HUES48 (cell line): ENCODE results near the gene ASB7.

Experiments used
- H3K27ac ChIP-seq: one replicate; pipeline ENCODE4 v1.7.0; 2013; ENCODE audit warnings: low read depth, low read length, inconsistent platforms
- H3K27me3 ChIP-seq: 2 replicates; pipeline ENCODE4 v1.6.1; 2013; ENCODE audit warnings: mild to moderate bottlenecking, low read length; ENCODE audit not compliant: control insufficient read depth, insufficient read depth
- H3K36me3 ChIP-seq: 2 replicates; pipeline ENCODE4 v1.6.1; 2013; ENCODE audit warnings: low read length; ENCODE audit not compliant: control insufficient read depth, insufficient read depth
- H3K4me1 ChIP-seq: 2 replicates; pipeline ENCODE4 v1.6.1; 2013; ENCODE audit warnings: mild to moderate bottlenecking, low read length; ENCODE audit not compliant: control insufficient read depth, insufficient read depth
- H3K4me3 ChIP-seq: 2 replicates; pipeline ENCODE4 v1.5.1; 2013; ENCODE audit warnings: mild to moderate bottlenecking, low read depth, low read length
- H3K9ac ChIP-seq: 2 replicates; pipeline ENCODE4 v1.6.1; 2013; ENCODE audit warnings: mild to moderate bottlenecking, low read depth, low read length, moderate library complexity
- H3K9me3 ChIP-seq: 2 replicates; pipeline ENCODE4 v1.6.1; 2013; ENCODE audit warnings: low read length; ENCODE audit not compliant: control insufficient read depth, insufficient read depth

ASB7 gene

DNA sequence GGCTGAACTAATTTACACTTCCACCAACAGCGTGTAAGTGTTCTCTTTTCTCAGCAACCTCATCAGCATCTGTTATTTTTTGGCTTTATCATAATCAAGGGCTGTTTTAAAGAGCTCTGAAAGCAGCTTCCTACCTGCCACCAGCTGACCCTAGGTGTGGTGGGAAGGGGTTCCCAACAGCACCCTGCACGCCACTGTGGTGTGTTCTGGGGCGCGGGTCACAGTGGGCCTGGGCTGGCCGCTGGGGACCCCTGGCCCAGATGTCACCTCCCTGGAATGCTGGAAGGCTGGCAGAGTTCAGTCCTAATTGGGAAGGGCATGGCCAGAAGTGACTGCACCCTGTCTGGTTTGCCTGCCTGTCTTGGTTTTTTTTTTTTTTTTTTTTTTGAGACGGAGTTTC lies 82.2 kb downstream of the ASB7 start:
- Histone ChIP-seq H3K27me3 (no peaks in the 10 kb centered on the region), H3K36me3 (no peaks in the 10 kb centered on the region), H3K9me3 (peaks cover 6% of the 10 kb centered on the region; the same call in 1 of the 2 replicates), H3K4me1 (peaks cover 9% of the 10 kb centered on the region), H3K27ac (no peak overlapping the region), H3K9ac (no peak overlapping the region), H3K4me3 (no peak overlapping the region)

DNA sequence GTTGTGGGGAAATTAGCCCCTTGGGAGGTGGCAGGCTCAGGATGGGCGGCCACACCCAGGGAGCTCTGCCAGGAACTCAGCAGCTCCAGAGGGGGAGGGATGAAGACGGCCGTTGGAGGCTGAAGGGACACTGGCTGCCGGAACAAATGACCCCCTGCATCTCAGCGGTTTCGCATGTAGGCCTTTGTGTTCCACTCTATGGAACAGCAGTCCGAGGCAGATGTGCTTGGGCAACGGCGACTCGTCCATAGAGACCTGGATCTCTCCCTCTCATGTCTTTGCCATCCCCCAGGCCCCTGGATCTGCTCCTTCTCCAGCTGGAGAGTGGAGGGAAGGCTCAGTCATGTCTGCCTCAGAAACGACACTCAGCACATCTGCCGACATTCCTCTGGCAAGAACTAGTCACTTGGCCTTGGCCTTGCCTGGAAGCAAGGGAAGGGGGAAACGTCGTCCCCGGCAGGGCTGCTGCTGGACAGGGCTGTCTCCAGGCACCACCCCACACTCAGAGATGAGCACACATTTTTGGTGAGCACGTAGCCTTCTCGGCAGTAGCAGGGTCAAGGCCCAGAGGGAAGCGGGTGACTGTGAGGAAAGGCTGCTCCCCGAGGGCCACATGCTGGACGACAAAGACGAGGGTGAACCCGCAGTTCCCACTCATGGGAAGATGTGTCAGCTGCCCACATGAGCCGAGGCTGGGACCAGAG lies 83.8 kb downstream of the ASB7 start:
- Histone ChIP-seq H3K4me1 (peaks cover 9% of the 10 kb centered on the region), H3K27ac (no peak overlapping the region), H3K36me3 (no peaks in the 10 kb centered on the region), H3K9me3 (no peaks in the 10 kb centered on the region; the same call in 1 of the 2 replicates), H3K9ac (no peak overlapping the region), H3K4me3 (no peak overlapping the region), H3K27me3 (no peaks in the 10 kb centered on the region)

DNA sequence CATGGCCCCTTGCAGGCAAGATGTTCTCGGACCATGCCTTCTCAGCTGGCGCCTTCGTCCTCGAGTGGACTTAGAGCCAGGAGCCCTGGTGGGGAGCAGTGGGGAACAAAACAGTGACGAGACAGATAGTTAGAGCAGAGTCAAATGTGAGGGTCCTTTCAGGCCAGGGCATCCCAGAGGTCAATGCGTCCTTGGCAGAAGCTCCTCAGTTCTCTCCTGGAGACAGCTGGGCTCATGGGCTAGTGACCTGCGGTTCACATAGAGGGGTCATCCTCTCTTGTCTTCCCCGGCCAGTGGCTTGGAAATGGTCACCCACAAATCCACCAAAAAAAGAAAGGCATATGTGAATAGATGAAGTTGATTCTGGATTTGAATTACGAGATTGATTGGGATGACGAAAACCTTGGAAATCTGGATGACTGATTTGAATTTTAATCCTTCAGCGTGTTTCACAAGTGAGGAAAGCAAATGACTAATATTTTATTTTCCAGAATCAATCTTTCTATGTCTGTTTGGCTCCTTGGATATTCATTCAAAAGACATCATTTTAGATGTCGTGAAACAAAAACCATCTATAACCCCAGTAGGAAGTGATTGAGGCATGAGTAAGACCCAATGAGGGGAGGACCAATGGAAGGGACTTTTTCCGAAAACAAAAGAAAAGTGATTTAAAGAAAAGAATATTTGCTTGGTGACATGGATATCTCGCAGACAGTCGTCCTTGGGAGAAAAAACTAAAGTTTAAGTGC lies 84.5 kb downstream of the ASB7 start:
- no peak overlapping the region for H3K4me3 ChIP-seq
- H3K27ac ChIP-seq: no peak overlapping the region
- H3K9me3 ChIP-seq: no peaks in the 10 kb centered on the region
- peaks cover 9% of the 10 kb centered on the region for H3K4me1 ChIP-seq
- H3K27me3 ChIP-seq: no peaks in the 10 kb centered on the region
- H3K9ac ChIP-seq: no peak overlapping the region
- no peaks in the 10 kb centered on the region for H3K36me3 ChIP-seq

DNA sequence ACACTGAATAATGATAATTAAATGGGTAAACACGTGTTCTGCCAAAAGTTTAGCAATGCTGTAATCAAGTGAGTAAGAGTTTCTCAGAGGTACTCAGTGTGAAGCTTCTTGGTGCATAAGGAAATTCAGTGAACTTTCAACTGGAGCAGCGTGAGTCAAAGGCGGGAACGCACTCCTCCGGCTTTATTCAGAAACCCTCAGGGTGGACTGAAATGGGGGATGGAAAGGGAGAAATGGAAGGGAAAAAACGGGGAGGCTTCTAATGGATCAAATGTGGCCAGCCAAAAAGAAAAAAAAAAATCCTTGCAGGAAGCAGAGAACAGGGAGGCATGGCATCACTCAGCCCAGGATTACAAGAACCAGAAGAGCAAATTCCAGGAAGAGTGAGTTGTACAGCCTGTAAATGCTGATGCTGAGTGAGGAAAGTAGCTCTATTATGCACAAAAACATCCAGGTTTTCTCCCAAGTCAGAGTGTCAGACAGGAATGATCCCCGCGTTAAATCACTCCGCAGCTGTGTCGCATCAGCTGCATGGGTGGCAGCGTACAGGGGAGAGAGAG lies 85.3 kb downstream of the ASB7 start:
- Histone ChIP-seq H3K9me3 (no peaks in the 10 kb centered on the region), H3K4me1 (peaks cover 9% of the 10 kb centered on the region), H3K4me3 (no peak overlapping the region), H3K36me3 (no peaks in the 10 kb centered on the region), H3K27ac (no peak overlapping the region), H3K27me3 (no peaks in the 10 kb centered on the region), H3K9ac (no peak overlapping the region)

DNA sequence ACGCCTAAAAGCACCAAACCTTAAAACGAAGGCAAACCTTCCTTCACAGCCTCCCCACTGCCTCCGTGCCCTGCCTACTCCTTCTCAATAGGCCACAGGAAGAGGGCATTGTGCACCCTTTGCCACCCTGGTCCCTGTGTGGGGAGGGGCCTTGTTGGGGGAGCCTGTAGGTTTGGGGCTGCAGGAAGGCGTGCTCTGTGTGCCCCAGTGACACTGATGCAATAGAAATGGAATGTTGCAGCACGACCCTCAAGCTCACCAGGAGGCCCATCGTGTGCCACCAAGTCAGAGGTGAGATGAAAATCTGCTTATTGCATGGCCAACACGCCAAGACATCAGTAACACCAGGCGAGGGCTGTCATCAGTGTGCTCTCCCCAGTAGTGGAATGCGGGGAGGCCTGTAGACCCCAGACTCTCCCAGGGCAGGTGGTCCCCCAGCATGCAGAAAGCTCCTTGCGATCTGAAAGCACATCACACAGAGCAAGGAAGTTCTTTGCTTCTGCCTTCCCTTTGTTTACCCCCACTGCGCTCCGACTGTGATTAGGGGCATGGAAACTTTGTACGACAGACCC lies 86.2 kb downstream of the ASB7 start:
- Histone ChIP-seq H3K9ac (no peak overlapping the region), H3K27ac (no peak overlapping the region), H3K36me3 (no peaks in the 10 kb centered on the region), H3K4me1 (peaks cover 9% of the 10 kb centered on the region), H3K9me3 (no peaks in the 10 kb centered on the region), H3K27me3 (no peaks in the 10 kb centered on the region), H3K4me3 (no peak overlapping the region)

GRCh38 chr15:100689131-100689899 lies 86.9 kb downstream of the ASB7 start:
- Histone ChIP-seq H3K27ac (no peak overlapping the region), H3K9me3 (no peaks in the 10 kb centered on the region), H3K36me3 (no peaks in the 10 kb centered on the region), H3K27me3 (no peaks in the 10 kb centered on the region), H3K4me3 (no peak overlapping the region), H3K9ac (no peak overlapping the region), H3K4me1 (peaks cover 9% of the 10 kb centered on the region)

- H3K4me3 ChIP-seq: no peak overlapping the region
- no peaks in the 10 kb centered on the region for H3K27me3 ChIP-seq
- H3K9ac ChIP-seq: no peak overlapping the region
- H3K4me1 ChIP-seq: peaks cover 9% of the 10 kb centered on the region
- no peak overlapping the region for H3K27ac ChIP-seq
- no peaks in the 10 kb centered on the region for H3K9me3 ChIP-seq
- H3K36me3 ChIP-seq: no peaks in the 10 kb centered on the region
Measured at GRCh38 chr15:100690032-100690794, 87.8 kb downstream of the ASB7 start.

GRCh38 chr15:100690795-100691158 lies 88.4 kb downstream of the ASB7 start:
- Histone ChIP-seq H3K4me1 (peaks cover 9% of the 10 kb centered on the region), H3K9me3 (no peaks in the 10 kb centered on the region), H3K4me3 (no peak overlapping the region), H3K36me3 (no peaks in the 10 kb centered on the region), H3K27me3 (no peaks in the 10 kb centered on the region), H3K9ac (no peak overlapping the region), H3K27ac (no peak overlapping the region)

GRCh38 chr15:100691321-100691720 lies 88.9 kb downstream of the ASB7 start:
- Histone ChIP-seq H3K27ac (no peak overlapping the region), H3K4me1 (peaks cover 9% of the 10 kb centered on the region)

GRCh38 chr15:100692246-100692645 lies 89.9 kb downstream of the ASB7 start:
- H3K9ac ChIP-seq: no peak overlapping the region
- H3K4me1 ChIP-seq: peaks cover 9% of the 10 kb centered on the region
- H3K27ac ChIP-seq: no peak overlapping the region
- no peaks in the 10 kb centered on the region for H3K36me3 ChIP-seq
- H3K27me3 ChIP-seq: no peaks in the 10 kb centered on the region
- no peak overlapping the region for H3K4me3 ChIP-seq
- no peaks in the 10 kb centered on the region for H3K9me3 ChIP-seq

More at GRCh38 chr15:100691321-100691720, 88.9 kb downstream of the ASB7 start:
- Histone ChIP-seq H3K9ac (no peak overlapping the region), H3K36me3 (no peaks in the 10 kb centered on the region), H3K27me3 (no peaks in the 10 kb centered on the region), H3K4me3 (no peak overlapping the region), H3K9me3 (no peaks in the 10 kb centered on the region)
